Heart left ventricle (tissue), 13 donors: ENCODE data around the gene GPR160.

Experiments
- CTCF ChIP-seq, 12 donors: fragments of 200-600 bp; sonication (generic) in 4 of 12; IDR thresholded peaks; one replicate each; pipeline versions ENCODE4 v1.5.0 to v1.8.0; 2018 to 2022; ENCODE audit warnings: antibody characterized with exemption in 12 of 12, mild to moderate bottlenecking in 5 of 12
- POLR2A ChIP-seq, 2 donors: fragments of 450-650 bp; IDR thresholded peaks; one replicate each; pipeline ENCODE4 v1.6.1; 2017; ENCODE audit warnings: antibody characterized with exemption in 2 of 2, mild to moderate bottlenecking in 2 of 2, moderate library complexity in 2 of 2
- donor health status: ischemic (EF 13 %, LVEDD 7.1; RV severe dilation, severe dysfunction).
- donor health status: DM: no; HTN: yes; CAD: no.
- donor health status: DM: no; HTN: no; CAD: no.
- donor health status: ischemic (EF 25% LVEDD 6.9; RV normal size, moderate dysfunction).
- donor health status: ischemic (EF 25% LVEDD 5.7; RV mildly dilated, moderate dysfunction).
- donor health status: ischemic (EF 35%, LVEDD 5.7; RV mildly dilated, moderate dysfunction).
- donor health status: nonischemic (EF 11% LVEDD 7.7; RV severe dilation, severe dysfunction).
- donor health status: DM: yes; HTN: yes; CAD: no.
- donor health status: PGD.
- donor health status: ischemic (EF 29% LVEDD 5.4; RV normal size, mild dysfunction).
- donor health status: nonischemic (EF 23%, LVEDD 6.1; RV moderate dilation, normal function).

DNA sequence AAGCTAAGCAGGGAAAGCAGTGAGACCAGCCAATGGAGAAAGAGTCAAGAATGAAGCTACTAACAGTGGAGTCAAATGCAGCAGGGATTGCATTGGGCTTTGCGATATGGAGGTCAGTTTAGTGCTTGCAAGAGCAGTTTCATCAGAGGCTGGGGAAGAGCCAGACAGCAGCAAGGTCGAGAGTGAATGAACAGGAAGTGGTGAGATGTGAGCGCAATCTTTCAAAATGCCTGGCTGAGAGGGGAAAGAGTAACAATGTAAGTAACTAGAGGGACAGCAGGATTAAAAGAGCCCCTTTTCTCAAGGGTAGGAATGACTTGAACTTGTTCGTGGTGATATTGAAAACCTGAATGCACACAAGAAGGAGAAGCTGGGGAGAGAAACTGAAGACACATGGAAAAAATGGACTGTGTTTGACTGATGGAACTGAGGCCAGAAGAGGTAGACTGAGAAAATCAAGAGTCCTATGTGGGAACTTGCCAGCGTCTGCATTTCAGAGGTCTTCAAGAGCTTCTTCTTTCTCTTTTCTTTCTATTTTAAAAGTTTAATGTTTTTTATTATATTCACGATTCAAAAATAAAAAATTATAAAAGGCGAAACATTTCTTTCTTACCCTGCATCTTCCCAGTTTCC, 30.6 kb upstream of the GPR160 start:
- TF ChIP-seq POLR2A (IDR thresholded peaks at IDR 0.05) (no peak), CTCF (IDR thresholded peaks at IDR 0.05) (no peak)
